ENCODE data around the gene NEK5.

DNA sequence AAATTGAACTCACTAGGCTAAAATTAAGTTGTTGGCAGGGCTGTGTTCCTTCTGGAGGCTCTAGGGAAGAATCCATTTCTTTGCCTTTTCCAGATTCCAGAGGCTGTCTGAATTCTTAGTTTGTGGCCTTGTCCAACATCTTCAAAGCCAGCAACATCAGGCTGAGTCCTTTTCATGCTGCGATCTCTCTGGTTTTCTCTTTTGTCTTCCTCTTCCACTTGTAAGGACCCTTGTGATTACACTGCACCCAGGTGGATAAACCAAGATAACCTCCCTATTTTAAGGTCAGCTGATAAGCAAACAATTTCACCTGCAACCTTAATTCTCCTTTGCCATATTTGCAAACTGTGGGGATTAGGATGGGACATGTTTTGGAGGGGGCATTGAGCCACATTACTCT is 92.8 kb downstream of the NEK5 start:
- TF ChIP-seq POLR2AphosphoS5 (IDR thresholded peaks at IDR 0.05; ENCODE audit: borderline replicate concordance, low read depth, low read length) (no peak), FOXP2 (optimal IDR thresholded peaks at IDR 0.05; ENCODE audit: control extremely low read depth, extremely low read length, insufficient read depth) (no peak), EZH2 (IDR thresholded peaks at IDR 0.05) (no peak)
